HG02852 (cell line): ENCODE measurements around the gene ZFYVE1.
A peak's percentile ranks its signal among the peaks of the same experiment; 100 is the strongest.
"Not testable (repeated sequence)": the region's sequence is repeated elsewhere in the genome, so short reads cannot be mapped to it uniquely, and the experiment has no call there.

ENCODE experiments used
- ATAC-seq: cut with Tn5 transposase; IDR thresholded peaks from one replicate; pipeline ENCODE4 v1.9.1; 2021; ENCODE audit warnings: mild to moderate bottlenecking, moderate library complexity; ENCODE audit not compliant: unreplicated experiment

The ZFYVE1 gene, protein sequence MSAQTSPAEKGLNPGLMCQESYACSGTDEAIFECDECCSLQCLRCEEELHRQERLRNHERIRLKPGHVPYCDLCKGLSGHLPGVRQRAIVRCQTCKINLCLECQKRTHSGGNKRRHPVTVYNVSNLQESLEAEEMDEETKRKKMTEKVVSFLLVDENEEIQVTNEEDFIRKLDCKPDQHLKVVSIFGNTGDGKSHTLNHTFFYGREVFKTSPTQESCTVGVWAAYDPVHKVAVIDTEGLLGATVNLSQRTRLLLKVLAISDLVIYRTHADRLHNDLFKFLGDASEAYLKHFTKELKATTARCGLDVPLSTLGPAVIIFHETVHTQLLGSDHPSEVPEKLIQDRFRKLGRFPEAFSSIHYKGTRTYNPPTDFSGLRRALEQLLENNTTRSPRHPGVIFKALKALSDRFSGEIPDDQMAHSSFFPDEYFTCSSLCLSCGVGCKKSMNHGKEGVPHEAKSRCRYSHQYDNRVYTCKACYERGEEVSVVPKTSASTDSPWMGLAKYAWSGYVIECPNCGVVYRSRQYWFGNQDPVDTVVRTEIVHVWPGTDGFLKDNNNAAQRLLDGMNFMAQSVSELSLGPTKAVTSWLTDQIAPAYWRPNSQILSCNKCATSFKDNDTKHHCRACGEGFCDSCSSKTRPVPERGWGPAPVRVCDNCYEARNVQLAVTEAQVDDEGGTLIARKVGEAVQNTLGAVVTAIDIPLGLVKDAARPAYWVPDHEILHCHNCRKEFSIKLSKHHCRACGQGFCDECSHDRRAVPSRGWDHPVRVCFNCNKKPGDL

DNA sequence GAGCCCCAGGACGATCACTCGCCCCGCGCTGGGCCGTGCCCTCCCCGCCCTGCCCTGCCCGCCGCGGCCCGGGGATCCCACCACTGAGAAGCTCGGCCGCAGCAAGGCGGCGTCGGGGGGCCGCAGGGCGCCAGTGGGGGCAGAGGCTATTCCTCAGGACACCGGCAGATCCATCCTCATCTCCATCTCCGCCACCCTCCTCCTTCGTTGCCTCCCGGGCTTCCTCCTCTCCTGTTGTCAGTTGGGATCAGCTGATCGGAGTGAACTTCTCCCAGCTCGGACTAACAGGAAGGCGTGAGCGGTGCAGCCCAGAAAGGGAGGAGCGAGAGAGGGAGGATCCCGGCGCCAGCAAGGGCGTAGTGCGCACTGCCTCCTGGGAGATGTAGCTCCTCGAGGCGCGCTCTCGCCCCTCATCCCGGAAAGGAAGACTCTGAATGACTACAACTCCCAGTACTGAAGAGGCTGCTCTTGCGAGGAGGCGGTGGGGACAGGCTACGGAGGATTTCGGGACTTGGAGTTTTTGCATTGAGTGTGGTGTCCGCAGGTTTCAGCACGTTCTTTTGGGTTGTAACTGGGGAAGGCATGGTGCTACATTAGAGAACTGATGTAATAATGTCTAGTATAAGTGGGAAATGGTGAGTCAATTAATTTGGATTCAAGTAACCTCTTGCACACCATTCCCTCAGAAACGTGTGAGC lies at the start of gene ZFYVE1:
TSS of gene ZFYVE1 (minus strand) at position 262 of the 698 bp plus-strand sequence. CDS start 2,598 bp downstream, outside the sequence.
- ATAC-seq: peak; percentile 97

DNA sequence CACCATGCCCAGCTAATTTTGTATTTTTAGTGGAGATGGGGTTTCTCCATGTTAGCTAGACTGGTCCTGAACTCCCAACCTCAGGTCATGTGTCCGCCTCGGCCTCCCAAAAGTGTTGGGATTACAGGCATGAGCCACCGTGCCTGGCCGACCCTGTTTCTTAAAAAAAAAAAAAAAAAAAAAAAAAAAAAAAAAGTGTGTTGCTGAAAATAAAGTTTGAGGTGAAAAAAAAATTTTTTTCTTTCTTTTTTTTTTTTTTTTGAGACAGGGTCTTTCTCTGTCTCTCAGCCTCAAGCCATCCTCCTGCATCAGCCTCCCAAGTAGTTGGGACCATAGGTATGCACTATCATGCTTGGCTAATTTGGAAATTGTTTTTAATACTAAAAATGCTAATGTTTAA lies 42.7 kb upstream of the ZFYVE1 start:
- ATAC-seq: no peak

DNA sequence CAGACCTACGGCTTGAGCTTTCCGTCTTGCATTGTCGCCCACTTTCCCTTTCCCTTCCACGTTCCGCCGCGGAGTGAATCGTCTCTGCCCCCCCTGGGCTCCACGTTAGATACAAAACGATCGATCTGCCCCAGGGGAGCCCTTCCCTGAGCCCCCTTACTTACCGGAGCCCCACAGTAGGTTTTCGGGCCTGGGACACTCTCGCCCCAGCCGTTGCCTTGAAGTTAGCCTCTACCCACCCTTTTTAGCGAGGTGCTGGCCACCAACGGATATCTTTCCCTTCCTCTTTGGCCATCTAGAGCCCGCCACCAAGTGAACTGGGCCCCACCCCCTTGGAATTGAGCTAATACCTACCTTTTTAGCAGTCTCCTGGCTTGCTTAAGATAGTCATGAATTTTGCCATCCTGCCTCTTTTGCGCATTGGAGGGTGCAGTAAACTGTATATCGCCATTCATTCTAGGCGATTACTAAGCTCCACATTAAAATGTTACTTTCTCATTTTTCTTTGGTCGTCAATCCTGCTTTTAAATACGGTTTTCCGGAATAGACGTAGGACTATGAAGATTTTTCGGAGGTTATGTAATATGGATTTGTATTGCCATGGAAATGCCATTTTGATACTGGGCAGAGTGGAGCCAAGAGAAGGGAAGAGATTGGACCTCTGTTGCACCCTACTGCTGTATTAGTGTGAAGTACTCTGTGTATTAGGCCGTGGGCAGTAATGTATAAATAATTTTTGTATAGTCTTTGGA lies 32.2 kb upstream of the ZFYVE1 start:
- peak; percentile 6 for ATAC-seq

DNA sequence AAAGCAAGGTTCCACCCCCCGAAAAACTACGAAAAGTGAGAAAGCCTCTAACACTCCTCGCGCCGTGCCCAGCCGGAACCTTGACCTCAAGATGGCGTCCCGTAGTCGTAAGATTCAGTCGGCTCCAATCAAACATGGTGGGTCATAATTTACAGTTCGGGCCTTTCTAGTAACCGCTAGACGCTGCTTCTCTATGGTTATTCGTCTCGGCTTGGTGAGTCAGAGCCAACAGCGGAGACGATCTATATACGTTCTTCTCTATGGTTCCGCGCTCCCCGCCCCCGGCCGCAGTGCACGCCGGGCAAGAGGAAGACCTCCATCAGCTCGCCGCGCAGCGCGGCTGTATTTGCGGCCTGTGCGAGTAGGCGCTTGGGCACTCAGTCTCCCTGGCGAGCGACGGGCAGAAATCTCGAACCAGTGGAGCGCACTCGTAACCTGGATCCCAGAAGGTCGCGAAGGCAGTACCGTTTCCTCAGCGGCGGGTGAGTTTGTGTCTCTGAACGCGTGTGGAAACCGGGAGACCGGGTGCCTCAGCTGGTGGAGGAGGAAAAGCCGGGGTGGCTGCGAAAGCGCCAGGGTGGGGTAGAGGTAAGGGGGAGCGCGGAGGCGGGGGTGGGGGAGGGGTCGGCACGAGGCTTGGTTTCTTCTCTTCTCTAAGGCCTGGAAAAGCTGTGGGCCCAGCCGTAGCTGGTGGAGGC lies 31.5 kb upstream of the ZFYVE1 start, which contains the start of gene RBM25:
TSS of gene RBM25 (plus strand) at position 311 of the 698 bp plus-strand sequence. CDS start 13,108 bp downstream, outside the sequence.
- ATAC-seq: peak; percentile 95

DNA sequence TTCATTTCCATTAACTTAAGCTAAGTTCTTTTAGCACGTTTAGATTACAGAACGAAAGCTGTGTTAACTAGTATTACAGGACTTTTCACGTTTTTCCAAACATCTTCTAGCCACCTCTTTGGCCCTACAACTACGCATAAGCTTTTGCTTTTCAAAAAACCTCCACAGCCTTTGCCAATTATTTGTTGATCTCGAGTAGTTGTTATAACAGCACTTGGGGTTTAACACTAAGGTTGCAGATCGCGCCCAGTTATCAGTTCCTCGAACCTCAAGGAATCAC lies 31.0 kb upstream of the ZFYVE1 start:
- no peak for ATAC-seq

DNA sequence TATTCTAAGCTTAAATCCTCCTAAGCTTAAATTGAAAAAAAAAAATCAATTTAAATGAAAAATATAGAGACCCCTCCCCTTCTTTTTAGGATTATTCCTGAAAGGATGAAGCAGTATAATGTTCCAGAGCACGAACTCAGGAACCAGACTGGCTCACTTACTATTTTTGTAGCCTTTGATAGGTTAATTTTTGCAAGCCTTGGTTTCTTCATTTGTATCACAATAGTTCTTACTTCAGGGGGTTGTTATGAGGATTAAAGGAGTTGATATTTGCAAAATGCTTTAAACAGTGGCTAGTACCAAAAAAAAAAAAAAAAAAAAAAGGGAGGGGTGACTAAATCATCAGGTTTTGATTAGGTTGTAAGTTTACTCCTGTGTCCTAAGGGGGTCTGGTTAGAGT lies 28.3 kb upstream of the ZFYVE1 start:
- ATAC-seq: no peak

DNA sequence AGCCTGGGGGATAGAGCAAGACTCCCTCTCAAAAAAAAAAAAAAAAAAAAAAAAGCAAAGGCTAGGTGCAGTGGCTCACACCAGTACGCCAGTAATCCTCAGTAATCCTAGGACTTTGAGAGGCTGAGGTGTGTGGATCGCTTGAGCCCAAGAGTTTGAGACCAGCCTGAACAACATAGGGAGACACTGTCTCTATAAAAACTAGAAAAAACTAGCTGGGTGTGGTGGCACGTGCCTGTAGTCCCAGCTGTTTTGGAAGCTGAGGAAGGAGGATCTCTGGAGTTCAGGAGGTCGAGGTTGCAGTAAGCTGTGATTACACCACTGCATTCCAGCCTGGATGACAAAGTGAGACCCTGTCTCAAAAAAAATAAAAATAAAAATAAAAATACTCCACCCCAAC lies 22.5 kb upstream of the ZFYVE1 start:
- no peak for ATAC-seq

DNA sequence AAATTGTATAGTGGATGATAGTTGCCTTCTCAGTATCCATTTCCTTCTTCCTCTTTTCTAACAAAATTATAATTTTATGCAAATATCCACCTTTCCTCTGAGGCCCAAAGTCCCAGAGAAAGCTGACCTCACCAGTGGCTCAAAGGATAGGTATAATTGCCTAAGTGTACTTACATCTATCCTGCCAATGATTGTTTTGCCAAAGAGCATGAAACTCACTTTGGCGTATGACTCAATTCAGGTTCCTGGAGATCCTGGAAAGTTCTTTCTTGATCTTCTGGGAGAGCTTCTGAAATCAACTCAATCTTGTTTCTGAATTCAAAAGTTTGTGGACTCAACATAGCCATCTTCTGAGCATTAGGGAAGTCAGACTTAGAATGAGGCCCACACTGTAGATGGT lies 20.9 kb upstream of the ZFYVE1 start:
- ATAC-seq: no peak

DNA sequence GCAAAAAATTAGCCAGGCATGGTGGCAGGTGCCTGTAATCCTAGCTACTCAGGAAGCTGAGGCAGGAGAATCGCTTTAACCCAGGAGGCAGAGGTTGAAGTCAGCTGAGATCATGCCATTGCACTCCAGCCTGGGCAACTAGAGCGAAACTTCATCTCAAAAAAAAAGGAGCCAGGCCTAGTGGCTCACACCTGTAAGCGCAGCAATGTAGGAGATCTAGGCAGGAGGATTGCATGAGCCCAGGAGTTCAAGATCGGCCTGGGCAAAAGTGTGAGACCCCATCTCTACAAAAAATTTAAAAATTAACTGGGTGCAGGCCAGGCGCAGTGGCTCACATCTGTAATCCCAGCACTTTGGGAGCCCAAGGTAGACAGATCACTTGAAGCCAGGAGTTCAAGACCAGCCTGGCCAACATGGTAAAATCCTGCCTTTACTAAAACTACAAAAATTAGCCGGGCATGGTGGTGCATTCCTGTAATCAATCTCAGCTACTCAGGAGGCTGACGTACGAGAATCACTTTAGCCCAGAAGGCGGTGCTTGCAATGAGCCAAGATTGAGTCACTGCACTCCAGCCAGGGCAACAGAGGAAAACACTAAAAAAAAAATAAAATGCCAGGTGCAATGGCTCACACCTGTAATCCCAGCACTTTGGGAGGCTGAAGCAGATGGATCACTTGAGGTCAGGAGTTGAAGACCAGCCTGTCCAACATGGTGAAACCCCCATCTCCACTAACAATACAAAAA lies 10.0 kb upstream of the ZFYVE1 start:
- ATAC-seq: not testable (repeated sequence)

DNA sequence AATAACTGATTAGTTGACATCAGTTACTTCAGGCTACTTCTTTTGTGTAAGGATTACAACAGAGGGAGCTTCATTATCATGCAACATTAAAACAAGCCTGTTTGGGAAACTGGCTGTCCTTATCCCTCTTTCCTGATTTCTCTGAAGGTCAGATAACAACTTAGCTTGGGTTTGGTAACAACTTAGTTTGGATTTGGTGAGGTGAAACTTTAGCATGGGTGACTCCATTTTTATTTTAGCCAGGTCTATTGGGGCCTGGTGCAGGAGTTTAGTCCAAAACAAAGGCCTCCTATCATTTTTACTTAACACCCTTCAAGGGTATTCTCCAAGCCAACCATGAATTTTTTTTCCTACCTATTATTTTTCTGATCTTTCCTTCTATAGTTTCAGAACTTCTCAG lies 1.1 kb upstream of the ZFYVE1 start:
- ATAC-seq: no peak

DNA sequence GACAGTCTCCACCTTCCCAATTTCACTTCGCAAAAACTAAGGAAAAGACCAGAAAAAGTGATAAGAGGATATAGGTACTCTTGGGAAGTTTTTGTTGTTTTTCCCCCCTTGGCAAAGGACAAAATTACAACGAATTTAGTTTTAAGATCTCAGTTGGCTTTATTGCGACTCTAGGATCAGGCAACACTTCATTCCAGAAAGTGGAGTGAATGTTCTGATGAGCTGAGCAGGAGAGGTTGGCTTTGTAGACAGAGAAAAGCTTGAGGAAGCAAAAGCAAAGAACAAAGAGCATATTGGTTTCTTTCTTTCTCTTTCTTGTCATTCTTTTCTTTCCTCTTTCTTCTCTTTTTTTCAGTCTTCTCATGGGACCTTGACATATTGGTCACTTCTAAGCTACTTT lies 640 bp upstream of the ZFYVE1 start:
- ATAC-seq: no peak

DNA sequence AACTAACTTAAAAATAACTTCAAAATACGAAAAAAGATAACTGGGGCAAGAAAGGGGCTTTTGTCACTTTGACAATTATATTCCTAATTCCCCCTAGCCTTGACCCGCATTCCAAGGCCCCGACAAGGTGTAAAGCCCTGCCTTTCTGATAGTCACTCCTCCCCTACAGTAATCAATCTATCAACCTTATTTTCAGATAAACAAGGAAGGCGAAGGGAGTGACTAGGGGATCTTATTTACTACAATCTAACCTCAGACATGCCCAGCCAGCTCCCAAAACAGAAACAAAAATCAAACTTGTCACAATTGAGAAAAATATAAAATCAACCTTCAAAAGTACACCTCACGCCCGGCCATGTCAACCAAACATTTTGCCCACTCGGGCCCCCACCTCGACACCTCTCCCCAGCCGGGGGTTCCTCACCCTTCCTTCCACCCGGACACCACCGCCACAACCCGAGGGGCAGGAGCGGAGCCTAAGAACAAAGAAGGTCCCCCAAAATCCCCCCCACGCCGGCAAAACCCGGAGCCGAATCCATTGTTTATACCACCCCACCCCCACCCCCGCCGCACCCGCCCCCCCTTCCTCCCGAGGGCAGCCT lies 562 bp downstream of the ZFYVE1 start:
- no peak for ATAC-seq

DNA sequence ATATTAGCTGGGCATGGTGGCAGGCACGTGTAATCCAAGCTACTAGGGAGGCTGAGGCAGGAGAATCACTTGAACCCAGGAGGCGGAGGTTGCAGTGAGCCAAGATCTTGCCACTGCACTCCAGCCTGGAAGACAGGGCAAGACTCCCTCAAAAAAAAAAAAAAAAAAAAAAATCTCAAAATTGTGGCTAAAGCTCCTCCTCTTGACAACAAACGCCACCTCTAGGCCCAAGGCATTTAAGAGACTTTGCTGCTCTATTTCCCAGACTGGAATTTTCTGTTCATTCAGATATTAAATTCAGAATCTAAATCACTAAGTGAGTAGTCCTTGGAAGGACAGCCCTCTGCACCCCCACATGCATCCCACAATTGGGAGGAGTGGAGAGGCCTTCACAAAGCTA lies 1.4 kb downstream of the ZFYVE1 start:
- no peak for ATAC-seq

DNA sequence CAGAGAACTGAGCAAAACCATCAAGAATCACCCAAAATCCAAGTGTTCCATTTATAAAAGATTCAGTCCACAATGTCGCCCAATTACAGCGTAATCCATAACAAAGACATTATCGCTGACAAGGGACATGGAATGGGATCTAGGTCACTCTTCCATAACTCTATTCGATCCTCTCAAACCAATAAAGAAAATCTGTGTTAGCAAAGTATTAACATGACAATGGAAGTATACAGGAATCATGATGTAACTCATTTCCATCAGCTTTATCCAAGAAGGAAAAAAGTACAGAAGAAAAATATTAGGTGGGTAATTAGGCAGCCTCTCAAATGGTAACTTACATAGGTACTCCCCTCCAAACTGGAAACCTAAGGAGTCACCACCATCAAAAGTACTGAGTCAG lies 4.9 kb downstream of the ZFYVE1 start:
- no peak for ATAC-seq

DNA sequence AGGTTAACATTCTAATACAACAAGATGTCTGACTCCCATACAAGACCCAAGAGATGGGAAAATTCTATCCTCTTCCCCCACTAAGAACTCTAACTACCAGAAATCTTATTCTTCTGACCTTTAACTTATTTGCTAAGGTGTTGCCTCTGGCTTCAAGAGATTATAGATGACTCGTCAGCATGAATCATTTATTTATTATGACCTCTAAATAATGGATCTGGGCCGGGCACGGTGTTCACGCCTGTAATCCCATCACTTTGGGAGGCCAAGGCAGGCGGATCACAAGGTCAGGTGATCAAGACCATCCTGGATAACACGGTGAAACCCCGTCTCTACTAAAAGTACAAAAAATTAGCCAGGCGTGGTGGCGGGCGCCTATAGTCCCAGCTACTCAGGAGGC lies 10.9 kb downstream of the ZFYVE1 start:
- ATAC-seq: not testable (repeated sequence)

DNA sequence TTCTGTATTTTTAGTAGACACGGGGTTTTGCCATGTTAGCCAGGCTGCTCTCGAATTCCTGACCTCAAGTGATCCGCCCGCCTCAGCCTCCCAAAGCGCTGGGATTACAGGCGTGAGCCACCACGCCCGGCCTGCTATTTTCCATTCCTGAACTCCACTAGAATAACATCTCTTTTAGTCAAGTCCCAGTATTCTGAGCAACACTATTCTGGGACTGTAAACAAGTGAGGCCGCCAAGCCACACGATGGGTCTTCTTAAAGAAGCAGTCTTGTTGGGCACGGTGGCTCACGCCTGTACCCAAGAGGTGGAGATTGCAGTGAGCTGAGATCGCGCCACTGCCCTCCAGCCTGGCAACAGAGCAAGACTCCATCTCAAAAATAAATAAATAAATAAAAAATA lies 11.4 kb downstream of the ZFYVE1 start:
- ATAC-seq: not testable (repeated sequence)

DNA sequence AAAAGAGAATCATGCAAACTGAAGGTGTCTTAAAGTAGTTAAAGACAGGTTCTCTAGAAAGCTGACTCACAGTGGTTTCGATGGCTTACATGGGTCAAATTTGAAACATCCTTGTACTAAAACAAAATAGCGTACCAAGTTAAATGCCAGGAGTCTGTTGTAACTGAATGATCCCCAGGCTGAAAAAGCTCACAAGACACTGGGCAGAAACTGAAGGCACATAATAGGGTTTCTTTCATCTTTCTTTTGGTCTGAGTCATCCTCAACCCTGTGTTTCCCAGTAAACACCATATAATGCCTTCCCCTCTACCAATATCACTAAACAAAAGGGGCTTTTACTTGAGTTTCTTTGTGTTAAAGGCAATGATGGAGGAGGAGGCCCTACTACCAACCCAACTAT lies 12.8 kb downstream of the ZFYVE1 start:
- peak; percentile 88 for ATAC-seq

DNA sequence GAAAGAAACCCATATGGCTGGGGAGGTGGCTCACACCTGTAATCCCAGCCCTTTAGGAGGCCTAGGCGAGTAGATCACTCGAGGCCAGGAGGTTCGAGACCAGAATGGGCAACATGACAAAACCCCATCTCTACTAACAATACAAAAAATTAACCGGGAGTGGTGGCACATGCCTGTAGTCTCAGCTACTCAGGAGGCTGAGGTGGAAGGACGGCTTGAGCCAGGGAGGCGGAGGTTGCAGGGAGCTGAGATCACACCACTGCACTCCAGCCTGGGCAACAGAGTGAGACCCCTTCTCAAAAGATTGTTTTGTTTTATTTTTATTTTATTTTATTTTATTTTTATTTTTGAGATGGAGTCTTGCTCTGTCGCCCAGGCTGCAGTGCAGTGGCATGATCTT lies 15.7 kb downstream of the ZFYVE1 start:
- not testable (repeated sequence) for ATAC-seq

DNA sequence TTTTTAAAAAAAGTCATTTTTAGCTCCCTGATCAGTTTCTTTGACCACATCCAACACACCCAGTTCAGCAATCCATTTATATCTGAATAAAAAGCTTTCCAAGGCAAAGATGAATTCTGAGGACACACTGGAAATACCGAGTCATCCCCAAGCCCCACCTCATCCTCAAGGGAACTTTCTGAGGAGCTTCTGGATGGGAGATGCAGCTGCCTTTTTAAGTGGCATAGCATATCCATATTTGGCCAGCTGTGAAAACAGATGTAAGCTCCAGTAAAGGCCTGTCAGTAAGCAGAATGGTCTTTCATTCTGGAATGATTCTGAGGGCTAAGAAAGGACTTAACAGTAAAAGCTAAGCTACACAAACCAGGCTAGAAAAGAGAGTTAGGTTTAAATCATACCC lies 18.4 kb downstream of the ZFYVE1 start:
- ATAC-seq: no peak
